ENCODE data around the gene TIMM22.

Gene TIMM22

GRCh38 chr17:1050996-1051925 is 54.3 kb downstream of the TIMM22 start:
- Histone ChIP-seq H3K4me1 (ENCODE audit: control insufficient read depth, insufficient read depth, low read length) (peaks cover 29% of the 10 kb centered on the region), H3K27me3 (ENCODE audit: control insufficient read depth in 1 of 2, insufficient read depth in 2 of 2, low read length in 2 of 2) (no peaks in the 10 kb centered on the region), H3K9me3 (ENCODE audit: control insufficient read depth in 2 of 2, low read length in 2 of 2) (no peaks in the 10 kb centered on the region), H3K27ac (ENCODE audit: low read length) (no peak overlapping the region), H3K9ac (ENCODE audit: low read length in 2 of 2) (no peak overlapping the region), H3K4me3 (ENCODE audit: low read length in 2 of 2) (no peak overlapping the region), H3K36me3 (ENCODE audit: control insufficient read depth in 2 of 2, insufficient read depth in 2 of 2, low read length in 2 of 2) (peaks cover 14 to 22% of the 10 kb centered on the region in 2 donors)
